CD14-positive monocyte (primary cell): ENCODE data around the gene EIF4H. TPM values are rescaled to one million over a fixed set of nuclear protein-coding genes. Genes with fewer than 3 reads are reported as not detected.

ENCODE experiments used
- DNase-seq, 3 donors: peaks; one replicate each; pipeline ENCODE4 v3.0.0-alpha.2; 2011 to 2022
- H2AFZ ChIP-seq: 2 replicates; pipeline ENCODE4 v1.6.0; 2012; ENCODE audit warnings: mild to moderate bottlenecking, low read depth, low read length, inconsistent platforms; ENCODE audit not compliant: insufficient read depth, poor library complexity, severe bottlenecking
- H3K27ac ChIP-seq, 2 donors: 1 replicate in 1 of 2; 2 replicates in 1 of 2; pipeline ENCODE4 v1.5.1; 2012 to 2013; ENCODE audit warnings: low read length in 2 of 2, control low read depth in 1 of 2, inconsistent platforms in 1 of 2, low read depth in 1 of 2, mild to moderate bottlenecking in 1 of 2
- H3K27me3 ChIP-seq, 2 donors: one replicate each; pipeline versions ENCODE4 v1.6.0 to v1.6.1; 2011 to 2013; ENCODE audit warnings: low read length in 2 of 2; ENCODE audit not compliant: control insufficient read depth in 2 of 2, insufficient read depth in 2 of 2
- H3K36me3 ChIP-seq, 2 donors: replicated peaks in 1 of 2; 1 replicate in 1 of 2; 2 replicates in 1 of 2; pipeline versions ENCODE4 v1.5.1 to v1.6.1; 2012 to 2013; ENCODE audit warnings: low read length in 2 of 2, control low read depth in 1 of 2, inconsistent platforms in 1 of 2, mild to moderate bottlenecking in 1 of 2; ENCODE audit not compliant: insufficient read depth in 2 of 2, control insufficient read depth in 1 of 2
- H3K4me1 ChIP-seq, 2 donors: 1 replicate in 1 of 2; 2 replicates in 1 of 2; pipeline versions ENCODE4 v1.5.1 to v1.6.1; 2012 to 2013; ENCODE audit warnings: low read length in 2 of 2, control low read depth in 1 of 2, inconsistent platforms in 1 of 2, mild to moderate bottlenecking in 1 of 2, moderate library complexity in 1 of 2; ENCODE audit not compliant: insufficient read depth in 2 of 2, control insufficient read depth in 1 of 2
- H3K4me2 ChIP-seq: replicated peaks from 2 replicates; pipeline ENCODE3; 2012; ENCODE audit warnings: low read length, moderate library complexity, mild to moderate bottlenecking; ENCODE audit not compliant: poor library complexity, severe bottlenecking; ENCODE audit errors: extremely low read depth
- H3K4me3 ChIP-seq, 3 experiments: fragments of 200-600 bp in 1 of 3; sonication (generic) in 1 of 3; replicated peaks in 1 of 3; 1 replicate in 2 of 3; 2 replicates in 1 of 3; pipeline ENCODE4 v1.5.1; 2011 to 2013; ENCODE audit warnings: low read length in 3 of 3, mild to moderate bottlenecking in 3 of 3, control low read depth in 2 of 3, low read depth in 2 of 3, inconsistent platforms in 1 of 3, moderate library complexity in 1 of 3
- H3K79me2 ChIP-seq: 2 replicates; pipeline ENCODE4 v1.6.0; 2012; ENCODE audit warnings: mild to moderate bottlenecking, control low read depth, inconsistent platforms, low read length, moderate library complexity; ENCODE audit not compliant: insufficient read depth
- H3K9ac ChIP-seq: 2 replicates; pipeline ENCODE4 v1.6.0; 2017; ENCODE audit warnings: low read length, mild to moderate bottlenecking; ENCODE audit not compliant: insufficient read depth, poor library complexity, severe bottlenecking
- H3K9me3 ChIP-seq, 2 donors: replicated peaks in 1 of 2; 1 replicate in 1 of 2; 2 replicates in 1 of 2; pipeline versions ENCODE4 v1.5.1 to v1.6.1; 2012 to 2013; ENCODE audit warnings: low read length in 2 of 2, control low read depth in 1 of 2; ENCODE audit not compliant: control insufficient read depth in 1 of 2, insufficient read depth in 1 of 2
- H4K20me1 ChIP-seq: 2 replicates; pipeline ENCODE4 v1.6.0; 2012; ENCODE audit warnings: mild to moderate bottlenecking, low read length, control low read depth, moderate library complexity; ENCODE audit not compliant: insufficient read depth
- H3K27ac Mint-ChIP-seq, 7 donors: one replicate each; pipeline ENCODE4 v1.8.0; 2020; ENCODE audit warnings: mild to moderate bottlenecking in 7 of 7, mixed read lengths in 7 of 7, moderate library complexity in 6 of 7, inconsistent platforms in 2 of 7
- H3K27me3 Mint-ChIP-seq, 3 donors: one replicate each; pipeline ENCODE4 v1.8.0; 2021 to 2022; ENCODE audit warnings: low read depth in 3 of 3, mild to moderate bottlenecking in 3 of 3, mixed read lengths in 3 of 3, moderate library complexity in 3 of 3, inconsistent platforms in 1 of 3
- H3K36me3 Mint-ChIP-seq, 2 donors: one replicate each; pipeline ENCODE4 v1.8.0; 2020; ENCODE audit warnings: mixed read lengths in 2 of 2, inconsistent platforms in 1 of 2, mild to moderate bottlenecking in 1 of 2
- H3K4me1 Mint-ChIP-seq: one replicate; pipeline ENCODE4 v1.8.0; 2020; ENCODE audit warnings: mild to moderate bottlenecking, mixed read lengths
- H3K4me3 Mint-ChIP-seq, 2 donors: one replicate each; pipeline ENCODE4 v1.8.0; 2020; ENCODE audit warnings: mild to moderate bottlenecking in 2 of 2, mixed read lengths in 2 of 2, moderate library complexity in 1 of 2
- H3K9me3 Mint-ChIP-seq, 7 donors: one replicate each; pipeline ENCODE4 v1.8.0; 2020 to 2022; ENCODE audit warnings: mixed read lengths in 7 of 7, mild to moderate bottlenecking in 6 of 7, moderate library complexity in 6 of 7, inconsistent platforms in 2 of 7
- CTCF ChIP-seq: fragments of 200-600 bp; IDR thresholded peaks from one replicate; pipeline ENCODE4 v1.8.0; 2022; ENCODE audit warnings: antibody characterized with exemption, mild to moderate bottlenecking
- WGBS: methylation state at CpG from one replicate; pipeline ENCODE4 v1.1.5; 2013; ENCODE audit warnings: missing lambda C conversion rate; ENCODE audit not compliant: insufficient coverage; 5-methylcytosine and 5-hydroxymethylcytosine counted together
- intact Hi-C, 2 donors: fragments of 100-400 bp; cut with micrococcal nuclease; formaldehyde crosslinking; loops; one replicate each; pipeline versions ENCODE4 v1.15.0 to v1.15.1; 2023
- polyA plus RNA-seq, 3 donors: library from polyadenylated mRNA; depleted of rRNA in 1 of 3; unstranded in 2 of 3; stranded (reverse) in 1 of 3; fragments of 300-500 nt in 2 of 3; fragments of >200 nt in 1 of 3; fragmentation: Illumina TruSeq in 2 of 3; gene quantifications; 1 replicate in 2 of 3; 2 replicates in 1 of 3; pipeline ENCODE4 v1.2.3, GENCODE V29; 2012 to 2021

The EIF4H gene
- polyA plus RNA-seq, 3 donors = 162 to 234 (median 206) TPM

DNA sequence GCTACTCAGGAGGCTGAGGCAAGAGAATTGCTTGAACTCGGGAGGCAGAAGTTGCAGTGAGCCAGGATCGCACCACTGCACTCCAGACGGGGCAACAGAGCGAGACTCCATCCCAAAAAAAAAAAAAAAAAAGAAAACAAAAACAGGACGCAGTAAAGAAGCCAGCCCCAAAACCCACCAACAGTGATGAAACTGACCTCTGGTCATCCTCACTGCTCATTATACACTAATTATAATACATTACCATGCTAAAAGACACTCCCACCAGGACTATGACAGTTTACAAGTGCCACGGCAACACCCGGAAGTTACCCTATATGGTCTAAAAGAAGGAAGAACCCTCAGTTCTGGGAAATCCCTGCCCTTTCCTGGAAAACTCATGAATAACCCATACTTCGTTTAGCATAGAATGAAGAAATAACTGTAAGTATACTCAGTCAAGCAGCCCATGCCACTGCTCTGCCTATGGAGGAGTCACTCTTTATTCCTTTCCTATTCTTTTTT, 40.0 kb upstream of the EIF4H start:
- Histone ChIP-seq H3K27ac (no peak overlapping the region), H3K36me3 (no peaks in the 10 kb centered on the region), H3K9me3 (no peaks in the 10 kb centered on the region), H3K79me2 (no peaks in the 10 kb centered on the region), H2AFZ (no peak overlapping the region), H3K27me3 (no peaks in the 10 kb centered on the region), H3K9ac (no peak overlapping the region), H4K20me1 (no peaks in the 10 kb centered on the region), H3K4me3 (no peak overlapping the region), H3K4me2 (no peak overlapping the region), H3K4me1 (peaks cover 11 to 25% of the 10 kb centered on the region in 2 donors)
- H3K9me3 Mint-ChIP-seq = peaks cover 0 to 5% (median 0%) of the 10 kb centered on the region in 7 donors
- intact Hi-C loops = no loop called here
- peaks cover 2 to 4% (median 3%) of the 10 kb centered on the region in 3 donors for H3K27me3 Mint-ChIP-seq
- peak overlapping the region; percentile 16 to 24 for H3K4me3 Mint-ChIP-seq
- peaks cover 28% of the 10 kb centered on the region for H3K4me1 Mint-ChIP-seq
- peak overlapping the region in 5 of 7 donors; percentile 3 to 81 (median 60) for H3K27ac Mint-ChIP-seq
- WGBS = 56% methylated on average over 2 of the region's 8 CpGs
- peak; percentile 72 to 91 (median 75) for DNase-seq
- H3K36me3 Mint-ChIP-seq = no peaks in the 10 kb centered on the region
- TF ChIP-seq CTCF = no peak

GRCh38 chr7:74138334-74138867, 35.8 kb upstream of the EIF4H start:
- Mint-ChIP-seq H3K4me3 (no peak overlapping the region), H3K27ac (no peak overlapping the region), H3K27me3 (peaks cover 1 to 4% (median 4%) of the 10 kb centered on the region in 3 donors), H3K36me3 (no peaks in the 10 kb centered on the region), H3K4me1 (peaks cover 15% of the 10 kb centered on the region), H3K9me3 (peaks cover 0 to 5% (median 0%) of the 10 kb centered on the region in 7 donors)
- intact Hi-C loops = no loop called here
- peaks cover 11 to 16% of the 10 kb centered on the region in 2 donors for H3K4me1 ChIP-seq
- no peaks in the 10 kb centered on the region for H3K27me3 ChIP-seq
- H4K20me1 ChIP-seq = no peaks in the 10 kb centered on the region
- no peak overlapping the region for H3K4me2 ChIP-seq
- no peak overlapping the region for H3K4me3 ChIP-seq
- no peak overlapping the region for H3K27ac ChIP-seq
- TF ChIP-seq CTCF = no peak
- no peak for DNase-seq
- no peaks in the 10 kb centered on the region for H3K9me3 ChIP-seq
- H2AFZ ChIP-seq = no peak overlapping the region
- 92% methylated on average over 12 of the region's 12 CpGs for WGBS
- H3K36me3 ChIP-seq = no peaks in the 10 kb centered on the region
- H3K9ac ChIP-seq = no peak overlapping the region
- H3K79me2 ChIP-seq = no peaks in the 10 kb centered on the region
